WI38 (cell line): ENCODE measurements around the gene GPRIN3.

Experiments used
- H3K4me3 ChIP-seq: 2 replicates; pipeline ENCODE4 v1.5.1; 2011; ENCODE audit warnings: low read depth, mild to moderate bottlenecking, control low read depth, low read length
- TF ChIP-seq, protein P1 (sequence below): IDR thresholded peaks from 2 replicates; pipeline ENCODE4 v1.5.1; 2012; ENCODE audit warnings: low read depth, mild to moderate bottlenecking, control low read depth, low read length

The GPRIN3 gene

DNA sequence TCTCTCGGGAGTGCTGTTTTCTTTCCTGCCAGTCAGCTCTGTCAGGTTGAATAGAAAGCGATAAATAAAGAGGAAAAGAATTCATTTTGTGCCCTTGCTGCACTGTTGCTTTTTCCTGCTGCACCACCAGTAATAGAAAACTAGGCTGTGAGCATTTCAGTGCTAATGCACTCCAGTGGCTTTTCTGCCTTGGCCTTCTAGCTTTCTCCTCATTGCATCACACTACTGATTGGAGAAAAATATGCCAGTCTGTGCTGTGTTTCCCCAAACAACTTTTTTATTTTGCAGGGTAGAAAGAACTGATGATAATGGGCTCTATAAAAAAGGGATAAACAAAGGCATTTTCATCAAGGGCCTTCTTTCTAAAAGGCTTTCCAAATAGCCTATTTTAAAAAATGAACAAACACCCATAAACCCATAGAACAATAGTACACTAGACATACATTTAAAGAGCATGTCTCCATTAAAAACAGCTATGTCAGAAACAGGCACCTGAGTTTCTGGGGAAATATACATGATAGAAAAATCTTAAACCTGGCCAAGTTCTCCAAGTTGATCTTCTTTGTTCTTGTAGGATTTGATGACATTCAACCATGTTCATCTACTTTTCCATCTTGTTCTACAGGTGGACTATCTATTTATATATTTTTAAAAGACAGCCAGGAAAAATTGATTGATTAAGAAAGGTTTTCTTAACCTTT lies 86.3 kb downstream of the GPRIN3 start:
- no peak overlapping the region for H3K4me3 ChIP-seq
- TF ChIP-seq, protein P1, sequence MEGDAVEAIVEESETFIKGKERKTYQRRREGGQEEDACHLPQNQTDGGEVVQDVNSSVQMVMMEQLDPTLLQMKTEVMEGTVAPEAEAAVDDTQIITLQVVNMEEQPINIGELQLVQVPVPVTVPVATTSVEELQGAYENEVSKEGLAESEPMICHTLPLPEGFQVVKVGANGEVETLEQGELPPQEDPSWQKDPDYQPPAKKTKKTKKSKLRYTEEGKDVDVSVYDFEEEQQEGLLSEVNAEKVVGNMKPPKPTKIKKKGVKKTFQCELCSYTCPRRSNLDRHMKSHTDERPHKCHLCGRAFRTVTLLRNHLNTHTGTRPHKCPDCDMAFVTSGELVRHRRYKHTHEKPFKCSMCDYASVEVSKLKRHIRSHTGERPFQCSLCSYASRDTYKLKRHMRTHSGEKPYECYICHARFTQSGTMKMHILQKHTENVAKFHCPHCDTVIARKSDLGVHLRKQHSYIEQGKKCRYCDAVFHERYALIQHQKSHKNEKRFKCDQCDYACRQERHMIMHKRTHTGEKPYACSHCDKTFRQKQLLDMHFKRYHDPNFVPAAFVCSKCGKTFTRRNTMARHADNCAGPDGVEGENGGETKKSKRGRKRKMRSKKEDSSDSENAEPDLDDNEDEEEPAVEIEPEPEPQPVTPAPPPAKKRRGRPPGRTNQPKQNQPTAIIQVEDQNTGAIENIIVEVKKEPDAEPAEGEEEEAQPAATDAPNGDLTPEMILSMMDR = no peak

DNA sequence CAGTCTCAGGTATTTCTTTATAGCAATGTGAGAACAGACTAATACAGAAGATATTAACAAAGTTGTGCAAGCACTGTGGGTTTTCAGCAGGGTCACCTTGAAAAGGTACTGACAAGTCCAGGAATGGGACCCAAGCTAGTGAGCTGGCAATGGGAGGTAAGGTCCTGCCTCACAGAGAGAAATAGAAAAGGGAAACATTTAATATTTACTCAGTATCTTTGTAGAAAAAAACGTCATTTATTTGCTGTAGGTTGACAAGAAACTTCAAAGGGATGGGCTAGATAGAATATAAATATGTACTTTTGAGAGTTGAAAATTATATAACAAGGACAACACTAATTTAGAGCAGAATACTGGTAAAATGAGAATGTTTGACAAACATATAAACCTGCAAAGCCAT lies 89.0 kb downstream of the GPRIN3 start:
- no peak overlapping the region for H3K4me3 ChIP-seq

DNA sequence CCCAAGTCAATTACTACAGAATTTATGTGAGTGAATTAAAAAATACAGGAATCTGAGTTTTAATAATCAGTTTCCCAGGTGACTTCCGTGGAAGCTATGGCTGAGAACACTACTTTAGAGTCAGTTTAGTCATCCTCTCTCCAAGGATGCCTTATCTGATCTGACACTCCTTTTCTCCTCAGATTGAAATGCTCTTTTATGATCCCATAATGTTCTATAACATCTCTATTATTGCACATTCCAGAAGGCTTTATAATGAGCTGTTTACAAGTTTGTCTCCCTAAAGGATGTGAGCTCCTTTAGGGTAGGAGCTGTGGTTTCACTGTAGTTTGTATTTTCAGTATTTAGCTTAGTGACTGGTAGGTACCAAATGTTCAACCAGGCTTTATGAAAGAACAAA lies 90.0 kb downstream of the GPRIN3 start:
- TF ChIP-seq, protein P1 = no peak

More for the DNA sequence above, 89.0 kb downstream of the GPRIN3 start:
- TF ChIP-seq, protein P1 = no peak

DNA sequence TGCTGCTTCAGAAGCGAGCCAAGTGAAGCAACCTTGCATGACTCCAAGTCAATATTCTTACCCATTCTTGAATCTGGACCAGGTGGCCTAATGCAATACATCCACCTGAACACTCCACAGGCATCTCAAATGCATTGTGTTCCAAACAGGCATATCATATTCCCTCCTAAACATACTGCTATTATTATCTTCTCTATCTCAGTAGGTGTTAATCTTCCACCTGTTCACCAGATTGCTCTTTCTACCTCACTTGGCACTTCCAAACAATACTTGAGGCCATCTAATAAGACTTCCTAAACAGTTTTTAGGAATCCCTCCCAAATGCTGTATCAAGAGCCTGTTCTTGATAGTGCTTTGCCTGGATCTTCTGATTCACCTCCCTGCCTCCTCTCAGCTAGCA lies 90.7 kb downstream of the GPRIN3 start:
- TF ChIP-seq, protein P1 = no peak
- H3K4me3 ChIP-seq = no peak overlapping the region

More for the DNA sequence above, 90.0 kb downstream of the GPRIN3 start:
- no peak overlapping the region for H3K4me3 ChIP-seq

DNA sequence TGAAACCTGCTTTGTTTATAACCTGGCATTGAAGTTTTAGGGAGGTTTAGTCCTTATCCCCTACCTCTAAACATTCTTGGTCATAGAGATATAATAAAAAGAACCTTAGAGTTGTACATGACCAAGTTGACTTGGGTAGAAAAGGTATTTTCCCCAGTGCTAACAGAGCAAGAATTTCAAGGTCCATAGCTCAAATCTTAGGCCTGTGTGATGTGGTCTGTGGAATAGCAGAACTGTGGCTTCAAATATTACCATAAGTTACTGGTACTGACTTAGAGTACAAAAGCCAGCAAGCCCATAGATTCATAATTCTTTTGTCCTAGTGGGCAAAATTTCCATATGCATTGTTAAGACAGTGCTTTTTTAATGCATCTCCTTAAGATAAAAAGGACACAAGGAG lies 91.2 kb downstream of the GPRIN3 start:
- no peak overlapping the region for H3K4me3 ChIP-seq
- TF ChIP-seq, protein P1 = no peak

DNA sequence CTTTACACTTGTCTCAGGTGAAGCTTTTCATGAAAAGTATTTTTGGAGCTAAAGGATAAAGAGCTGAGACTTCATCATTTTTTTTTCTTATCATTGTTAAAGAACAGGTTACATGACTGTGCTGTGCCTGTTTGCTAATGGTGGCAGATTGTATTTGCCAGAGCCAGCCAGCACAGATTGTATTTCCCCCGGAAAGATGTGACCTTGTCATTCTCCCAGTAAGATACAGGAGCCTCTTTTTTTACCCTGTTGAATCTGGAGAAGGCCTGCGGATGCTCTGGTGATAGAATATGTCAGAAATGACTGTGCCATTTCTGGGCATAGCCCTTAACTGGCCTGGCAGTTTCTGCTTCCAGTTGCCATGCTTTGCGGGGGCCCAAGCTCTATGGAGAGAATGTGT lies 91.9 kb downstream of the GPRIN3 start:
- TF ChIP-seq, protein P1 = no peak
- H3K4me3 ChIP-seq = no peak overlapping the region

DNA sequence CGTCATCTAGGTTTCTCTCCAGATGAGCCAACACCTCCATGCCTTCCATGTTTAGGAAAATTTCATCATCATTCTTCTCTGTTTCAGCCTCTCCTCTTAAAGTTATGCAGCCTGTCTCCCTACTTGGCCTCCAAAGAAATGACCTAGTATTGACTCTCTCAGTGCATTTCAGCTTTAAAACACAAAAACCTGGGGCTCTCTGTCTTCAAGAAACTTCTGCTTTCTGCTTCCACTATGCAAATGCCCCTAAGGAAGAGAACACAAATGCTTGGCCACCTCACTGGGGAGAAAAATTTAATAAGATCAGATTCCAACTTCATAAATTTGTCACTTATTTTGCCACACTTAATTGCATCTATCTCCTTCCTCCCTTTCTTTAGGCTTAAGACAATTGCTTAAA lies 93.3 kb downstream of the GPRIN3 start:
- no peak overlapping the region for H3K4me3 ChIP-seq
- TF ChIP-seq, protein P1 = no peak
